Suprapubic skin (tissue), 4 donors: Measurements from ENCODE around the gene RPS10. TPM values are rescaled to one million over a fixed set of nuclear protein-coding genes. Genes with fewer than 3 reads are reported as not detected.

Experiments
- DNase-seq, 2 donors: peaks; one replicate each; pipeline ENCODE4 v3.0.0-alpha.2; 2019; ENCODE audit warnings: low spot score in 2 of 2
- H3K27ac ChIP-seq: fragments of 200-600 bp; sonication (generic); one replicate; pipeline ENCODE4 v1.5.1; 2019
- H3K27me3 ChIP-seq: fragments of 200-600 bp; sonication (generic); one replicate; pipeline ENCODE4 v1.5.1; 2019
- H3K36me3 ChIP-seq: fragments of 200-600 bp; sonication (generic); one replicate; pipeline ENCODE4 v1.5.1; 2019
- H3K4me1 ChIP-seq: fragments of 200-600 bp; sonication (generic); one replicate; pipeline ENCODE4 v1.5.1; 2019
- H3K4me3 ChIP-seq: fragments of 200-600 bp; sonication (generic); one replicate; pipeline ENCODE4 v1.5.1; 2019; ENCODE audit warnings: mild to moderate bottlenecking
- H3K9me3 ChIP-seq: fragments of 200-600 bp; sonication (generic); one replicate; pipeline ENCODE4 v1.5.1; 2019
- CTCF ChIP-seq, 2 donors: fragments of 200-600 bp in 1 of 2; fragments of 450-650 bp in 1 of 2; sonication (generic) in 1 of 2; IDR thresholded peaks; one replicate each; pipeline ENCODE4 v1.5.1; 2016 to 2019; ENCODE audit warnings: antibody characterized with exemption in 2 of 2, mild to moderate bottlenecking in 1 of 2, moderate library complexity in 1 of 2
- EP300 ChIP-seq: sonication (generic); formaldehyde crosslinking; IDR thresholded peaks from one replicate; pipeline ENCODE4 v1.6.1; 2017; ENCODE audit warnings: antibody characterized with exemption
- POLR2A ChIP-seq, 2 donors: fragments of 450-650 bp; IDR thresholded peaks; one replicate each; pipeline ENCODE4 v1.6.1; 2017; ENCODE audit warnings: antibody characterized with exemption in 2 of 2, mild to moderate bottlenecking in 2 of 2, moderate library complexity in 2 of 2
- POLR2AphosphoS5 ChIP-seq, 3 donors: sonication (generic); formaldehyde crosslinking; IDR thresholded peaks; one replicate each; pipeline ENCODE4 v1.6.1; 2017; ENCODE audit warnings: antibody characterized with exemption in 3 of 3
- WGBS: methylation state at CpG from one replicate; pipeline ENCODE4 v1.1.5; 2018; 5-methylcytosine and 5-hydroxymethylcytosine counted together
- total RNA-seq, 4 donors: library from RNA; depleted of rRNA; stranded (reverse); fragments of >200 nt; gene quantifications; one replicate each; pipeline ENCODE4 v1.1.0, GENCODE V29; 2016

Gene RPS10
- total RNA-seq, 4 donors from 2014 or later, result 1,674 to 3,777 (median 3,332) TPM

DNA sequence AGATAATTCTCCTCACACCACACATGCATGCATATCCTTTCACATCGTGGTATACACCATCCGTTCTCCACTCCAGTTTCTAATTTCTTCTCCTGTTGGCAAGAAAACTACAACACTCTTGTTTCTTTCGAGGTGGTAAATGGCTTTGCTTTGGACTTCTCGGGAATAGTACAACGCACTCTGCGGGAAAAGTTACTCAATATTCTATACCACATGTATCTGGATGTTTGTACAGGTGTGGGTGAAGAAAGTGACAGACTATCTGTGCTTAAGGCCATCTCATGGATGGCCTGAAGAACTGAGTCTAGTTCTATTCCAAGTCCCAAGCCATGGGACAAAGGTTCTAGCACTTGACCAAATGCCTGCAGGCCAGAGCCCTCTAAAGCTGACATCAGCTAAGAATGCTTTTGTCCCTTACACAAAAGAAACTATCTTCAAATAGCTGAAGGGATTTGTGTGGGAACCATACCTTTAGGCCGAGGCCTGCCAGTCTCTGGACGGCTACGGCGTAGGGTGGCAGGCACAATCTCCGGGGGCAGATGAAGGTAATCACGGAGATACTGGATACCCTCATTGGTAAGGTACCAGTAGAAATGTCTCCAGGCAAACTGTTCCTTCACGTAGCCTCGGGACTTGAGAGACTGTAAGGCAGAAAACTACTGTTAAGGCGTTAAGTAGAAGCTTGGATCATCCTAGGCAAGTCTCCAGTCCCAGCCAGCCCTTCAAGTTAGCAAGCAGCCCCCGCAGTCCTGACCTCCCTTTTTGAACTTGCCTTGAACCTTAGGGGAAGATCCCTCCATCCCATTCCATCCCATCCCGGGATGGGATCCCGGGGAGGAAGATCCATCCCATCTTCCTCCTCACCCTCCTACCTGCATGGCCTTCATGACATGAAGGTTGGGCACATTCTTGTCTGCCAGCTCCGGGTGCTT, 1.4 kb downstream of the RPS10 start:
- H3K4me3 ChIP-seq, result peak overlapping the region; percentile 83
- no peaks in the 10 kb centered on the region for H3K27me3 ChIP-seq
- peak overlapping the region; percentile 92 for H3K27ac ChIP-seq
- no peak for DNase-seq
- WGBS, result 75% methylated on average over 19 of the region's 19 CpGs
- no peaks in the 10 kb centered on the region for H3K9me3 ChIP-seq
- TF ChIP-seq POLR2AphosphoS5 (IDR thresholded peaks at IDR 0.05) (no peak), CTCF (IDR thresholded peaks at IDR 0.05) (no peak), POLR2A (IDR thresholded peaks at IDR 0.05) (no peak), EP300 (no peak)
- peaks cover 50% of the 10 kb centered on the region for H3K36me3 ChIP-seq
- H3K4me1 ChIP-seq, result peaks cover 14% of the 10 kb centered on the region

DNA sequence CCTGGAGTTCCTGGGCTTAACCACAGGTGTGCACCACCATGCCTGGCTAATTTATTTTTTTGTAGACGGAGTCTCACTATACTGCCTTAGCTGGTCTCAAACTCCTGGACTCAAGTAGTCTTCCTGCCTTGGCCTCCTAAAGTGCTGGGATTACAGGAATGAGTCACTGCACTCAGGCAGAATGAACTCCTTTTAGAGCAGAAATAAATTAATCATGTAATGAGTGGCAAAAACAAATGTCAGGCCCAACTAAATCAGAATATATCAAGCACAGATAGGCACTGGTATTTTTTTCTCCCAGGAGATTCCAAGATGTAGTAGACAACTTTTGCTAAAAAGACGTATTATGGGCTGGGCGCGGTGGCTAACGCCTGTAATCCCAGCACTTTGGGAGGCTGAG, 2.6 kb downstream of the RPS10 start:
- H3K27ac ChIP-seq, result no peak overlapping the region
- WGBS, result 91% methylated on average over 5 of the region's 5 CpGs

DNA sequence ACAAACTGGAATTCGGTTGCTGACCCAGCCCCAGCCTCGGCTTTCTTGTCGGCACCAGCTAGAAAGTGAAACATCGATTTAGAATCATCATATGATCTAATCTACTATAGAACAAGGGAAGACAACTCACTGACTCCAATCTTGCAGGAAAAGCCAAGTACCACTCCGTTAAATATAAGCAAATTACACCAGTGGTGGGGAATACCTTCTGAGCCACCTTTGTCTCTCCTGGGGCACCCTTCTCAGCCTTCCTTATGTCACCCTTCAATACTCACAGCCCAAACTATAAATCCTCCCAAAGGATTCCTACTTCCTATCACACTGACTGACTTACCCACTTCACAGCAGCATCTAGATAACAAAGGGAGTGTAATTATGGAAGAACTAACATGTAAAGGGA, 7.5 kb downstream of the RPS10 start:
- Histone ChIP-seq H3K4me3 (no peak overlapping the region), H3K27me3 (no peaks in the 10 kb centered on the region), H3K9me3 (no peaks in the 10 kb centered on the region), H3K27ac (no peak overlapping the region), H3K36me3 (peaks cover 75% of the 10 kb centered on the region), H3K4me1 (peaks cover 15% of the 10 kb centered on the region)
- DNase-seq, result no peak
- WGBS, result 79% methylated on average over 5 of the region's 5 CpGs
- no peak for TF ChIP-seq CTCF (IDR thresholded peaks at IDR 0.05)
- no peak for TF ChIP-seq POLR2AphosphoS5 (IDR thresholded peaks at IDR 0.05)
- no peak for TF ChIP-seq EP300
- TF ChIP-seq POLR2A (IDR thresholded peaks at IDR 0.05), result no peak

More for the DNA sequence above, 2.6 kb downstream of the RPS10 start:
- no peak for DNase-seq
- H3K4me1 ChIP-seq, result peaks cover 14% of the 10 kb centered on the region
- TF ChIP-seq CTCF (IDR thresholded peaks at IDR 0.05), result no peak
- TF ChIP-seq EP300, result no peak
- no peak for TF ChIP-seq POLR2AphosphoS5 (IDR thresholded peaks at IDR 0.05)
- TF ChIP-seq POLR2A (IDR thresholded peaks at IDR 0.05), result no peak
- H3K9me3 ChIP-seq, result no peaks in the 10 kb centered on the region
- H3K36me3 ChIP-seq, result peaks cover 62% of the 10 kb centered on the region
- no peak overlapping the region for H3K4me3 ChIP-seq
- H3K27me3 ChIP-seq, result no peaks in the 10 kb centered on the region

DNA sequence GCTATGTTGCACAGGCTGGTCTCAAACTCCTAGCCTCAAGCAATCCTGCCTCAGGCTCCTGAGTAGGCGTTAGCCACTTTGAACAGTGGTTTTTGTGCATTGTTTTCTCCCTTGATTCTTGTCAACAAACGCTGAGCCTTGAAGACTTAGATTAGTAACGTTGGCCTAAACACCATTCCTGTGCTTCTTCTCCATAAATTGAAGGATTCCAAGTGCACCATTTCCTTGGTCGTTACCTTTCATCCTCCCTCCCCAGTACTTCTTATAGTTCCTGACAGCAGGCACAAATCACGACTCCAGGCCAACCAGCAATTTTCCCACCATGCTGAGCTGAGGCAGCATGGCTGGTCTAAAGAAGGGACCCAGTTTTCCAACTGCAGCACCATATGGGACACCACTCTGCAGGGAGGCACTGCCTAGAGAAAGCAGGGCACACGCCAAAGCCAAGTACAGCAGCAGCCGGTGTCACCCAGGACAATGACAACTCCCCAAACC, 8.9 kb downstream of the RPS10 start:
- Histone ChIP-seq H3K27ac (no peak overlapping the region), H3K4me3 (no peak overlapping the region), H3K4me1 (peaks cover 15% of the 10 kb centered on the region), H3K9me3 (no peaks in the 10 kb centered on the region), H3K36me3 (peaks cover 61% of the 10 kb centered on the region), H3K27me3 (no peaks in the 10 kb centered on the region)
- WGBS, result 52% methylated on average over 6 of the region's 7 CpGs
- DNase-seq, result no peak
- TF ChIP-seq POLR2A (IDR thresholded peaks at IDR 0.05) (no peak), EP300 (no peak), CTCF (IDR thresholded peaks at IDR 0.05) (no peak), POLR2AphosphoS5 (IDR thresholded peaks at IDR 0.05) (no peak)
